ENCODE data around the gene FAM200C. TPM values are rescaled to one million over a fixed set of nuclear protein-coding genes. Genes with fewer than 3 reads are reported as not detected.
"Not testable (repeated sequence)": the region's sequence is repeated elsewhere in the genome, so short reads cannot be mapped to it uniquely, and the experiment has no call there.

FAM200C gene
- total RNA-seq, 2 donors from 2014 or later = 1.8 to 2.3 TPM

GRCh38 chr5:160437271-160437670 is 37.4 kb upstream of the FAM200C start:
- no peaks in the 10 kb centered on the region for H3K4me1 ChIP-seq
- H3K27me3 ChIP-seq = no peaks in the 10 kb centered on the region
- intact Hi-C loops (cut with DNase I) = loop anchor here (5.0 kb wide), 1 partner anchor 70 kb away; no protein-coding TSS in a partner anchor
- H3K27ac ChIP-seq = no peak overlapping the region
- TF ChIP-seq CTCF (IDR thresholded peaks at IDR 0.05) = no peak
- no peak for DNase-seq
- no peaks in the 10 kb centered on the region for H3K9me3 ChIP-seq
- no peak overlapping the region for H3K9ac ChIP-seq (ENCODE audit: low read depth in 2 of 2, low read length in 2 of 2)
- no peak overlapping the region for H3K4me3 ChIP-seq
- no peaks in the 10 kb centered on the region for H3K36me3 ChIP-seq

GRCh38 chr5:160436661-160437060 is 36.8 kb upstream of the FAM200C start:
- H3K27ac ChIP-seq; H3K4me3 ChIP-seq; H3K9me3 ChIP-seq; DNase-seq; H3K36me3 ChIP-seq; H3K4me1 ChIP-seq; H3K27me3 ChIP-seq; H3K9ac ChIP-seq (ENCODE audit: low read depth in 2 of 2, low read length in 2 of 2): not testable (repeated sequence)
- intact Hi-C loops (cut with DNase I) = loop anchor here (5.0 kb wide), 1 partner anchor 71 kb away; no protein-coding TSS in a partner anchor

- Histone ChIP-seq H3K4me1 (no peaks in the 10 kb centered on the region), H3K27ac (no peak overlapping the region), H3K9ac (ENCODE audit: low read depth in 2 of 2, low read length in 2 of 2) (no peak overlapping the region), H3K36me3 (no peaks in the 10 kb centered on the region), H3K9me3 (no peaks in the 10 kb centered on the region), H3K27me3 (no peaks in the 10 kb centered on the region), H3K4me3 (no peak overlapping the region)
- TF ChIP-seq CTCF (IDR thresholded peaks at IDR 0.05) = no peak
- no peak for DNase-seq
- intact Hi-C loops (cut with DNase I) = loop anchor here (5.0 kb wide), 1 partner anchor 71 kb away; no protein-coding TSS in a partner anchor
These were observed 36.2 kb upstream of the FAM200C start for GRCh38 chr5:160436017-160436416.

GRCh38 chr5:160435532-160435931 is 35.7 kb upstream of the FAM200C start:
- DNase-seq = no peak
- Histone ChIP-seq H3K36me3 (no peaks in the 10 kb centered on the region), H3K4me1 (no peaks in the 10 kb centered on the region), H3K4me3 (no peak overlapping the region), H3K9me3 (no peaks in the 10 kb centered on the region), H3K27ac (no peak overlapping the region), H3K9ac (ENCODE audit: low read depth in 2 of 2, low read length in 2 of 2) (no peak overlapping the region), H3K27me3 (no peaks in the 10 kb centered on the region)
- intact Hi-C loops (cut with DNase I) = loop anchor here (5.0 kb wide), 1 partner anchor 72 kb away; no protein-coding TSS in a partner anchor
- no peak for TF ChIP-seq CTCF (IDR thresholded peaks at IDR 0.05)

- DNase-seq = no peak
- no peaks in the 10 kb centered on the region for H3K36me3 ChIP-seq
- H3K4me3 ChIP-seq = no peak overlapping the region
- intact Hi-C loops (cut with DNase I) = no loop called here
- H3K9me3 ChIP-seq = no peaks in the 10 kb centered on the region
- H3K9ac ChIP-seq (ENCODE audit: low read depth in 2 of 2, low read length in 2 of 2) = no peak overlapping the region
- H3K4me1 ChIP-seq = no peaks in the 10 kb centered on the region
- no peaks in the 10 kb centered on the region for H3K27me3 ChIP-seq
- no peak for TF ChIP-seq CTCF (IDR thresholded peaks at IDR 0.05)
- no peak overlapping the region for H3K27ac ChIP-seq
These were observed 34.2 kb upstream of the FAM200C start for GRCh38 chr5:160434022-160434531.

- H3K9me3 ChIP-seq = no peaks in the 10 kb centered on the region
- no peak for TF ChIP-seq CTCF (IDR thresholded peaks at IDR 0.05)
- intact Hi-C loops (cut with DNase I) = no loop called here
- H3K27me3 ChIP-seq = no peaks in the 10 kb centered on the region
- no peaks in the 10 kb centered on the region for H3K4me1 ChIP-seq
- no peak overlapping the region for H3K9ac ChIP-seq (ENCODE audit: low read depth in 2 of 2, low read length in 2 of 2)
- H3K4me3 ChIP-seq = no peak overlapping the region
- no peak for DNase-seq
- H3K36me3 ChIP-seq = no peaks in the 10 kb centered on the region
- H3K27ac ChIP-seq = no peak overlapping the region
These were observed 32.9 kb upstream of the FAM200C start for GRCh38 chr5:160432787-160433186.

All from colonic mucosa (tissue), 4 donors.